Progenitor cell of endocrine pancreas (in vitro differentiated cells): ENCODE measurements around the gene GRM8. TPM values are rescaled to one million over a fixed set of nuclear protein-coding genes. Genes with fewer than 3 reads are reported as not detected.

ENCODE experiments used
- DNase-seq: peaks from one replicate; pipeline ENCODE4 v3.0.0; 2021; ENCODE audit warnings: low spot score; ENCODE audit not compliant: unreplicated experiment
- H3K27ac Mint-ChIP-seq: 2 replicates; pipeline ENCODE4 v1.8.0; 2021; ENCODE audit warnings: mild to moderate bottlenecking, moderate library complexity, mixed read lengths
- H3K27me3 Mint-ChIP-seq: 2 replicates; pipeline ENCODE4 v1.8.0; 2021; ENCODE audit warnings: mixed read lengths
- H3K36me3 Mint-ChIP-seq: 2 replicates; pipeline ENCODE4 v1.8.0; 2022; ENCODE audit warnings: mixed read lengths; ENCODE audit not compliant: insufficient read depth
- H3K4me1 Mint-ChIP-seq: 2 replicates; pipeline ENCODE4 v1.8.0; 2021; ENCODE audit warnings: low read depth, mixed read lengths
- H3K4me3 Mint-ChIP-seq: 2 replicates; pipeline ENCODE4 v1.8.0; 2021; ENCODE audit warnings: low read depth, mild to moderate bottlenecking, moderate library complexity, mixed read lengths
- H3K9me3 Mint-ChIP-seq: 2 replicates; pipeline ENCODE4 v1.8.0; 2021; ENCODE audit warnings: low read depth, mixed read lengths
- CTCF ChIP-seq: fragments of 200-600 bp; sonication (generic); IDR thresholded peaks from one replicate; pipeline ENCODE4 v1.5.0; 2021; ENCODE audit warnings: antibody characterized with exemption, mild to moderate bottlenecking; ENCODE audit not compliant: unreplicated experiment
- total RNA-seq: library from RNA; stranded (reverse); gene quantifications from 2 replicates; pipeline ENCODE4 v1.2.1, GENCODE V29; 2021

Gene GRM8
- total RNA-seq, 1 donor from 2014 or later: 4.2 TPM

GRCh38 chr7:127194571-127194970 lies 58.2 kb downstream of the GRM8 start:
- TF ChIP-seq CTCF: no peak
- Mint-ChIP-seq H3K4me3 (no peak overlapping the region), H3K27me3 (no peaks in the 10 kb centered on the region), H3K27ac (no peak overlapping the region), H3K4me1 (no peaks in the 10 kb centered on the region), H3K9me3 (no peaks in the 10 kb centered on the region), H3K36me3 (no peaks in the 10 kb centered on the region)
- DNase-seq: no peak

- no peak for DNase-seq
These were observed 62.9 kb downstream of the GRM8 start for GRCh38 chr7:127189886-127190285.

GRCh38 chr7:127189074-127189473 lies 63.7 kb downstream of the GRM8 start:
- Mint-ChIP-seq H3K27me3 (no peaks in the 10 kb centered on the region), H3K9me3 (no peaks in the 10 kb centered on the region), H3K36me3 (no peaks in the 10 kb centered on the region), H3K4me3 (no peak overlapping the region), H3K4me1 (peaks cover 13% of the 10 kb centered on the region), H3K27ac (no peak overlapping the region)
- no peak for TF ChIP-seq CTCF
- no peak for DNase-seq

More at GRCh38 chr7:127189886-127190285, 62.9 kb downstream of the GRM8 start:
- Mint-ChIP-seq H3K9me3 (no peaks in the 10 kb centered on the region), H3K4me1 (peaks cover 13% of the 10 kb centered on the region), H3K27ac (no peak overlapping the region), H3K36me3 (no peaks in the 10 kb centered on the region), H3K27me3 (no peaks in the 10 kb centered on the region), H3K4me3 (no peak overlapping the region)
- TF ChIP-seq CTCF: no peak

GRCh38 chr7:127187740-127188139 lies 65.0 kb downstream of the GRM8 start:
- Mint-ChIP-seq H3K36me3 (no peaks in the 10 kb centered on the region), H3K4me1 (peaks cover 13% of the 10 kb centered on the region), H3K4me3 (no peak overlapping the region), H3K27me3 (no peaks in the 10 kb centered on the region), H3K27ac (no peak overlapping the region), H3K9me3 (peaks cover 6% of the 10 kb centered on the region)
- TF ChIP-seq CTCF: no peak
- no peak for DNase-seq

- no peak for DNase-seq
- Mint-ChIP-seq H3K4me1 (peaks cover 13% of the 10 kb centered on the region), H3K27ac (no peak overlapping the region), H3K36me3 (no peaks in the 10 kb centered on the region), H3K27me3 (no peaks in the 10 kb centered on the region), H3K9me3 (peaks cover 10% of the 10 kb centered on the region), H3K4me3 (no peak overlapping the region)
- no peak for TF ChIP-seq CTCF
These were observed 66.1 kb downstream of the GRM8 start for GRCh38 chr7:127186686-127187085.
